Heart right ventricle (tissue), 16 donors: ENCODE data around the gene NME9. TPM values are rescaled to one million over a fixed set of nuclear protein-coding genes. Genes with fewer than 3 reads are reported as not detected.
A peak's percentile ranks its signal among the peaks of the same experiment; 100 is the strongest.

Experiments used
- ATAC-seq, 8 donors: fragments of 200-7000 bp; cut with Tn5 transposase; one replicate each; pipeline ENCODE4 v1.9.1; 2020; ENCODE audit warnings: mild to moderate bottlenecking in 8 of 8, moderate library complexity in 8 of 8, moderate number of reproducible peaks in 1 of 8
- DNase-seq, 2 donors: peaks; one replicate each; pipeline ENCODE4 v3.0.0-alpha.2; 2020
- H3K27ac ChIP-seq, 10 donors: fragments of 200-600 bp; sonication (generic) in 2 of 10; one replicate each; pipeline versions ENCODE4 v1.5.0 to v1.8.0; 2020 to 2022; ENCODE audit warnings: mild to moderate bottlenecking in 3 of 10
- H3K27me3 ChIP-seq, 7 donors: fragments of 200-600 bp; one replicate each; pipeline ENCODE4 v1.8.0; 2021 to 2022; ENCODE audit warnings: mild to moderate bottlenecking in 2 of 7
- H3K36me3 ChIP-seq, 9 donors: fragments of 200-600 bp; sonication (generic) in 1 of 9; one replicate each; pipeline versions ENCODE4 v1.5.0 to v1.8.0; 2020 to 2022; ENCODE audit warnings: mild to moderate bottlenecking in 2 of 9
- H3K4me1 ChIP-seq, 9 donors: fragments of 200-600 bp; sonication (generic) in 1 of 9; one replicate each; pipeline versions ENCODE4 v1.5.0 to v1.8.0; 2020 to 2022; ENCODE audit warnings: mild to moderate bottlenecking in 4 of 9
- H3K4me3 ChIP-seq, 10 donors: fragments of 200-600 bp; sonication (generic) in 2 of 10; one replicate each; pipeline versions ENCODE4 v1.5.0 to v1.8.0; 2020 to 2022; ENCODE audit warnings: mild to moderate bottlenecking in 7 of 10, moderate library complexity in 2 of 10
- H3K9me3 ChIP-seq, 11 donors: fragments of 200-600 bp in 10 of 11; sonication (generic) in 2 of 11; one replicate each; pipeline versions ENCODE4 v1.5.0 to v1.8.0; 2013 to 2022; ENCODE audit warnings: mild to moderate bottlenecking in 2 of 11, control low read depth in 1 of 11, moderate library complexity in 1 of 11
- CTCF ChIP-seq, 9 donors: fragments of 200-600 bp; sonication (generic) in 2 of 9; IDR thresholded peaks; one replicate each; pipeline versions ENCODE4 v1.5.0 to v1.8.0; 2021 to 2022; ENCODE audit warnings: antibody characterized with exemption in 9 of 9, mild to moderate bottlenecking in 5 of 9, moderate library complexity in 1 of 9
- WGBS, 2 donors: extraction: QIAGEN DNeasy Blood & Tissue Kit; methylation state at CpG; one replicate each; pipeline ENCODE4 v1.1.7; 2013; ENCODE audit warnings: inconsistent platforms in 1 of 2; 5-methylcytosine and 5-hydroxymethylcytosine counted together
- intact Hi-C, 10 donors: fragments of 100-400 bp; cut with DNase I; formaldehyde crosslinking; loops; one replicate each; pipeline versions ENCODE4 v1.11.1 to v1.14.2; 2022
- polyA plus RNA-seq, 2 donors: library from polyadenylated mRNA; stranded (reverse); fragments of 200-250 nt; gene quantifications; one replicate each; pipeline ENCODE4 v1.2.3, GENCODE V29; 2013
- total RNA-seq, 10 donors: library from RNA; stranded (reverse); fragmentation: NEBNext Ultra II Directional in 3 of 10; extraction: Animal tissue kit (Norgen Biotek cat#: 25700) in 3 of 10; gene quantifications; one replicate each; pipeline versions ENCODE4 v1.2.1 to v1.2.4, GENCODE V29; 2021 to 2023
- donor health status: Arrhythmogenic right ventricular cardiomyopathy.
- donor health status: ischemic (EF 13 %, LVEDD 7.1; RV severe dilation, severe dysfunction).
- donor health status: healthy with polysubstance abuse.
- donor health status: DM: no; HTN: yes; CAD: no.
- donor health status: DM: no; HTN: no; CAD: no.
- donor health status: ischemic (EF 25% LVEDD 6.9; RV normal size, moderate dysfunction).
- donor health status: ischemic (EF 25% LVEDD 5.7; RV mildly dilated, moderate dysfunction).
- donor health status: healthy.
- donor health status: DM: yes; HTN: yes; CAD: no.
- donor health status: Ischemic cardiomyopathy.
- donor health status: ischemic (EF 35%, LVEDD 5.7; RV mildly dilated, moderate dysfunction).
- donor health status: nonischemic (EF 11% LVEDD 7.7; RV severe dilation, severe dysfunction).
- donor health status: DM: yes; HTN: yes; CAD: no.
- donor health status: PGD.
- donor health status: ischemic (EF 29% LVEDD 5.4; RV normal size, mild dysfunction).
- donor health status: nonischemic (EF 23%, LVEDD 6.1; RV moderate dilation, normal function).

The NME9 gene
- total and polyA plus RNA-seq, 12 donors: 0.15 to 0.44 TPM; not detected in 10

- peaks cover 0 to 100% (median 36%) of the 10 kb centered on the region in 9 donors for H3K36me3 ChIP-seq
- no peak overlapping the region for H3K4me3 ChIP-seq
- H3K4me1 ChIP-seq: no peaks in the 10 kb centered on the region
- intact Hi-C loops: loop anchor here in 1 of 10 donors (5.0 kb wide), 1 partner anchor 1092 kb away; no protein-coding TSS in a partner anchor
- no peaks in the 10 kb centered on the region for H3K27me3 ChIP-seq
- 95 to 96% methylated on average over 2 of the region's 2 CpGs for WGBS, 2 donors
- TF ChIP-seq CTCF (IDR thresholded peaks at IDR 0.05): no peak
- H3K9me3 ChIP-seq: no peaks in the 10 kb centered on the region
- no peak overlapping the region for H3K27ac ChIP-seq
- no peak for DNase-seq
- ATAC-seq: no peak
Observed at GRCh38 chr3:138270245-138270644, 59.4 kb downstream of the NME9 start.

- WGBS, 2 donors: 97% methylated on average over 3 of the region's 3 CpGs
Observed at GRCh38 chr3:138267083-138267482, 62.6 kb downstream of the NME9 start.

GRCh38 chr3:138265745-138266144, 63.9 kb downstream of the NME9 start:
- ATAC-seq: no peak
- no peak for DNase-seq
- H3K27me3 ChIP-seq: no peaks in the 10 kb centered on the region
- no peak for TF ChIP-seq CTCF (IDR thresholded peaks at IDR 0.05)
- H3K4me3 ChIP-seq: no peak overlapping the region
- H3K4me1 ChIP-seq: no peaks in the 10 kb centered on the region
- H3K9me3 ChIP-seq: no peaks in the 10 kb centered on the region
- WGBS, 2 donors: 94 to 100% methylated on average over 1 of the region's 1 CpG
- H3K36me3 ChIP-seq: peaks cover 0 to 85% (median 21%) of the 10 kb centered on the region in 9 donors
- intact Hi-C loops: no loop called here
- H3K27ac ChIP-seq: no peak overlapping the region

More at GRCh38 chr3:138267083-138267482, 62.6 kb downstream of the NME9 start:
- intact Hi-C loops: no loop called here
- no peak overlapping the region for H3K4me3 ChIP-seq
- no peak for DNase-seq
- TF ChIP-seq CTCF (IDR thresholded peaks at IDR 0.05): no peak
- H3K4me1 ChIP-seq: no peaks in the 10 kb centered on the region
- no peaks in the 10 kb centered on the region for H3K9me3 ChIP-seq
- no peak overlapping the region for H3K27ac ChIP-seq
- ATAC-seq: no peak
- H3K36me3 ChIP-seq: peaks cover 0 to 96% (median 21%) of the 10 kb centered on the region in 9 donors
- no peaks in the 10 kb centered on the region for H3K27me3 ChIP-seq

- H3K27me3 ChIP-seq: no peaks in the 10 kb centered on the region
- no peak overlapping the region for H3K4me3 ChIP-seq
- DNase-seq: no peak
- H3K27ac ChIP-seq: no peak overlapping the region
- ATAC-seq: no peak
- H3K9me3 ChIP-seq: no peaks in the 10 kb centered on the region
- 51 to 57% methylated on average over 2 of the region's 2 CpGs for WGBS, 2 donors
- peak in 3 of 9 donors; percentile 16 to 31 (median 18) for TF ChIP-seq CTCF (IDR thresholded peaks at IDR 0.05)
- H3K36me3 ChIP-seq: peaks cover 0 to 78% (median 11%) of the 10 kb centered on the region in 9 donors
- H3K4me1 ChIP-seq: no peaks in the 10 kb centered on the region
- intact Hi-C loops: no loop called here
Observed at GRCh38 chr3:138263104-138263503, 66.5 kb downstream of the NME9 start.
